Motor neuron (in vitro differentiated cells): Measurements from ENCODE around the gene PSD2. TPM values are rescaled to one million over a fixed set of nuclear protein-coding genes. Genes with fewer than 3 reads are reported as not detected.

Source experiments
- ATAC-seq, 8 experiments: fragments of 200-7000 bp; cut with Tn5 transposase; replicated peaks in 6 of 8; 2 replicates each; pipeline ENCODE4 v1.8.0; 2021; ENCODE audit warnings: mild to moderate bottlenecking in 8 of 8, moderate library complexity in 8 of 8
- H3K27ac ChIP-seq, 2 donors: fragments of 250-450 bp; sonication (Bioruptor Pico); 2 replicates each; pipeline ENCODE4 v1.9.0; 2021; ENCODE audit warnings: antibody characterized with exemption in 2 of 2, mild to moderate bottlenecking in 2 of 2, moderate library complexity in 1 of 2
- H3K4me1 ChIP-seq, 2 donors: fragments of 250-450 bp; sonication (Bioruptor Pico); replicated peaks in 1 of 2; 2 replicates each; pipeline ENCODE4 v1.6.1; 2021; ENCODE audit warnings: antibody characterized with exemption in 2 of 2, mild to moderate bottlenecking in 2 of 2, moderate library complexity in 1 of 2
- H3K4me3 ChIP-seq, 5 donors: fragments of 250-450 bp; sonication (Bioruptor Pico); 2 replicates each; pipeline ENCODE4 v1.9.0; 2021; ENCODE audit warnings: antibody characterized with exemption in 5 of 5, mild to moderate bottlenecking in 5 of 5, moderate library complexity in 4 of 5
- WGBS, 10 experiments: fragments of 450-650 bp; shearing (Covaris generic); methylation state at CpG; one replicate each; pipeline ENCODE4 v1.0.0; 2022; 5-methylcytosine and 5-hydroxymethylcytosine counted together
- in situ Hi-C, 9 experiments: fragments of 400-800 bp; cut with MboI; loops; one replicate each; pipeline ENCODE4 v1.15.0; 2021; ENCODE audit warnings: low sequenced_read_pairs in 9 of 9, low pct_unique_long_range_greater_than_20kb in 2 of 9; ENCODE audit not compliant: unreplicated experiment in 9 of 9
- total RNA-seq, 8 experiments: library from RNA; unstranded; fragments of 300-600 nt; gene quantifications; 2 replicates each; pipeline versions ENCODE4 v1.2.3 to v1.2.4, GENCODE V29; 2022

PSD2 gene
- total RNA-seq, 8 experiments from 2014 or later = 0.17 to 12.5 (median 9.6) TPM; not detected in 2

- in situ Hi-C loops = no loop called here
- H3K4me3 ChIP-seq = no peak overlapping the region
- 40 to 51% methylated on average over 1 to 2 of the region's 11 CpGs; no CpG with 5 or more reads in 8 of the 10 experiments for WGBS, 10 experiments
- H3K27ac ChIP-seq = no peak overlapping the region
- ATAC-seq = no peak
- no peaks in the 10 kb centered on the region for H3K4me1 ChIP-seq
Measured at GRCh38 chr5:139821806-139822552, 26.4 kb downstream of the PSD2 start.

GRCh38 chr5:139822553-139823425 is 27.2 kb downstream of the PSD2 start:
- WGBS, 10 experiments = 20 to 69% (median 57%) methylated on average over 2 to 12 of the region's 25 CpGs; no CpG with 5 or more reads in 4 of the 10 experiments
- H3K4me1 ChIP-seq = no peaks in the 10 kb centered on the region
- no peak overlapping the region for H3K4me3 ChIP-seq
- in situ Hi-C loops = no loop called here
- ATAC-seq = no peak
- no peak overlapping the region for H3K27ac ChIP-seq

GRCh38 chr5:139823757-139824355 is 28.2 kb downstream of the PSD2 start:
- ATAC-seq = peak in 1 of 8 experiments; percentile 45
- in situ Hi-C loops = no loop called here
- WGBS, 10 experiments = 50 to 80% (median 71%) methylated on average over 1 to 4 of the region's 7 CpGs; no CpG with 5 or more reads in 1 of the 10 experiments
- H3K4me1 ChIP-seq = no peaks in the 10 kb centered on the region
- H3K27ac ChIP-seq = no peak overlapping the region
- no peak overlapping the region for H3K4me3 ChIP-seq

- ATAC-seq = peak in 2 of 8 experiments; percentile 92 to 96
- H3K4me1 ChIP-seq = no peaks in the 10 kb centered on the region
- 0 to 67% (median 57%) methylated on average over 1 to 4 of the region's 7 CpGs; no CpG with 5 or more reads in 3 of the 10 experiments for WGBS, 10 experiments
- no peak overlapping the region for H3K27ac ChIP-seq
- H3K4me3 ChIP-seq = no peak overlapping the region
- in situ Hi-C loops = no loop called here
Measured at GRCh38 chr5:139825690-139826089, 30.1 kb downstream of the PSD2 start.

GRCh38 chr5:139828207-139828895 is 32.7 kb downstream of the PSD2 start:
- no peak for ATAC-seq
- in situ Hi-C loops = no loop called here
- H3K27ac ChIP-seq = no peak overlapping the region
- no peaks in the 10 kb centered on the region for H3K4me1 ChIP-seq
- H3K4me3 ChIP-seq = no peak overlapping the region
- WGBS, 10 experiments = 77 to 100% (median 84%) methylated on average over 1 to 5 of the region's 8 CpGs; no CpG with 5 or more reads in 4 of the 10 experiments

GRCh38 chr5:139829471-139829870 is 33.9 kb downstream of the PSD2 start:
- no peak for ATAC-seq
- Histone ChIP-seq H3K27ac (no peak overlapping the region), H3K4me3 (no peak overlapping the region), H3K4me1 (no peaks in the 10 kb centered on the region)
- WGBS, 10 experiments = 34 to 100% (median 70%) methylated on average over 1 to 6 of the region's 6 CpGs
- in situ Hi-C loops = no loop called here

GRCh38 chr5:139831624-139832023 is 36.0 kb downstream of the PSD2 start:
- Histone ChIP-seq H3K4me1 (no peaks in the 10 kb centered on the region), H3K27ac (no peak overlapping the region), H3K4me3 (no peak overlapping the region)
- 5 to 82% (median 45%) methylated on average over 1 to 3 of the region's 3 CpGs for WGBS, 10 experiments
- in situ Hi-C loops = no loop called here
- ATAC-seq = no peak

- in situ Hi-C loops = no loop called here
- H3K4me3 ChIP-seq = no peak overlapping the region
- WGBS, 10 experiments = 0 to 71% (median 20%) methylated on average over 1 to 3 of the region's 3 CpGs; no CpG with 5 or more reads in 4 of the 10 experiments
- ATAC-seq = no peak
- H3K27ac ChIP-seq = no peak overlapping the region
- H3K4me1 ChIP-seq = no peaks in the 10 kb centered on the region
Measured at GRCh38 chr5:139833525-139833924, 37.9 kb downstream of the PSD2 start.

GRCh38 chr5:139835656-139836055 is 40.0 kb downstream of the PSD2 start:
- no peak overlapping the region for H3K4me3 ChIP-seq
- WGBS, 10 experiments = 50 to 83% (median 70%) methylated on average over 1 to 2 of the region's 3 CpGs; no CpG with 5 or more reads in 7 of the 10 experiments
- no peaks in the 10 kb centered on the region for H3K4me1 ChIP-seq
- ATAC-seq = no peak
- in situ Hi-C loops = no loop called here
- no peak overlapping the region for H3K27ac ChIP-seq

GRCh38 chr5:139836469-139837208 is 41.0 kb downstream of the PSD2 start:
- H3K27ac ChIP-seq = no peak overlapping the region
- no peaks in the 10 kb centered on the region for H3K4me1 ChIP-seq
- no peak for ATAC-seq
- in situ Hi-C loops = no loop called here
- no peak overlapping the region for H3K4me3 ChIP-seq
- 0 to 100% (median 80%) methylated on average over 1 to 11 of the region's 22 CpGs; no CpG with 5 or more reads in 4 of the 10 experiments for WGBS, 10 experiments

GRCh38 chr5:139837711-139838380 is 42.2 kb downstream of the PSD2 start:
- Histone ChIP-seq H3K4me3 (no peak overlapping the region), H3K27ac (no peak overlapping the region), H3K4me1 (no peaks in the 10 kb centered on the region)
- 27 to 100% (median 58%) methylated on average over 1 to 3 of the region's 10 CpGs; no CpG with 5 or more reads in 2 of the 10 experiments for whole genome bisulfite sequencing, 10 experiments
- ATAC-seq = no peak
- in situ Hi-C loops = no loop called here
